GM12878 (cell line): ENCODE measurements around the gene SRBD1. TPM values are rescaled to one million over a fixed set of nuclear protein-coding genes. Genes with fewer than 3 reads are reported as not detected.
A peak's percentile ranks its signal among the peaks of the same experiment; 100 is the strongest.

Experiments
- ATAC-seq: fragments of 200-7000 bp; cut with Tn5 transposase; 3 replicates; pipeline ENCODE4 v1.9.1; 2020; ENCODE audit warnings: mild to moderate bottlenecking, moderate library complexity
- BruUV-seq: library from RNA; stranded (reverse); fragments of 400-500 nt; replicated peaks from 2 replicates; lab custom pipeline; 2021; lab: Mats Ljungman, UMichigan
- CTCF ChIA-PET: fragments of 300-600 bp; sonication (Branson Sonifier 250); formaldehyde crosslinking; extraction: SDS; loops from one replicate; lab custom pipeline; 2021; ENCODE audit warnings: inconsistent platforms; lab: Yijun Ruan, JAX
- POLR2A ChIA-PET: fragments of 350-600 bp; formaldehyde crosslinking; extraction: SDS; loops from one replicate; lab custom pipeline; 2021; ENCODE audit warnings: inconsistent platforms; lab: Charles Lee
- RAD21 ChIA-PET: fragments of 300-600 bp; sonication (Branson Sonifier 250); formaldehyde crosslinking; loops from one replicate; lab custom pipeline; 2023; ENCODE audit warnings: antibody characterized with exemption; ENCODE audit not compliant: unreplicated experiment; lab: Charles Lee
- SMC1A ChIA-PET: fragments of 300-600 bp; sonication (Branson Sonifier 250); formaldehyde crosslinking; loops from one replicate; lab custom pipeline; 2023; ENCODE audit not compliant: unreplicated experiment, uncharacterized antibody; lab: Charles Lee
- DNase-seq: peaks from one replicate; pipeline ENCODE4 v3.0.0-alpha.2; 2011; ENCODE audit warnings: low read depth, low spot score
- FAIRE-seq: peaks from 3 replicates; lab custom pipeline; 2011; peaks lifted over from hg19 to GRCh38; lab: Jason Lieb, UNC
- H2AFZ ChIP-seq: 2 replicates; pipeline ENCODE4 v1.6.0; 2011; ENCODE audit warnings: low read depth, low read length, control low read depth; ENCODE audit not compliant: control insufficient read depth
- H3K27ac ChIP-seq: 2 replicates; pipeline ENCODE4 v1.5.1; 2011; ENCODE audit warnings: control low read depth; ENCODE audit not compliant: control insufficient read depth, insufficient read depth
- H3K27me3 ChIP-seq, 2 experiments: replicated peaks in 1 of 2; 2 replicates each; pipeline versions ENCODE4 v1.6.0 to v1.6.1; 2011; ENCODE audit warnings: low read length in 1 of 2; ENCODE audit not compliant: control insufficient read depth in 2 of 2, insufficient read depth in 2 of 2
- H3K36me3 ChIP-seq, 2 experiments: 2 replicates each; pipeline ENCODE4 v1.5.1; 2011; ENCODE audit warnings: low read length in 1 of 2; ENCODE audit not compliant: control insufficient read depth in 2 of 2, insufficient read depth in 2 of 2
- H3K4me1 ChIP-seq: 2 replicates; pipeline ENCODE4 v1.6.1; 2011; ENCODE audit warnings: mild to moderate bottlenecking, low read length, moderate library complexity, mixed read lengths; ENCODE audit not compliant: control insufficient read depth, insufficient read depth
- H3K4me2 ChIP-seq: 2 replicates; pipeline ENCODE4 v1.6.0; 2011; ENCODE audit warnings: control low read depth; ENCODE audit not compliant: control insufficient read depth, insufficient read depth
- H3K4me3 ChIP-seq: fragments of 200-600 bp; sonication (generic); 2 replicates; pipeline ENCODE4 v1.5.1; 2016
- H3K79me2 ChIP-seq: 2 replicates; pipeline ENCODE4 v1.6.0; 2011; ENCODE audit warnings: low read length; ENCODE audit not compliant: control insufficient read depth, insufficient read depth
- H3K9ac ChIP-seq: 2 replicates; pipeline ENCODE4 v1.8.0; 2011; ENCODE audit warnings: low read length, control low read depth, mixed read lengths; ENCODE audit not compliant: control insufficient read depth, insufficient read depth
- H3K9me3 ChIP-seq: replicated peaks from 3 replicates; pipeline ENCODE4 v1.5.1; 2011; ENCODE audit warnings: mild to moderate bottlenecking, low read length; ENCODE audit not compliant: control insufficient read depth, insufficient read depth
- H4K20me1 ChIP-seq: 2 replicates; pipeline ENCODE4 v1.6.0; 2011; ENCODE audit not compliant: control insufficient read depth, insufficient read depth
- BCLAF1 ChIP-seq: fragments of 450-650 bp; IDR thresholded peaks from 2 replicates; pipeline ENCODE4 v1.6.1; 2017; ENCODE audit warnings: antibody characterized with exemption, mild to moderate bottlenecking, moderate library complexity
- E2F8 ChIP-seq: fragments of 450-650 bp; IDR thresholded peaks from 2 replicates; pipeline ENCODE4 v1.6.1; 2018; ENCODE audit warnings: mild to moderate bottlenecking, low read depth, moderate library complexity; ENCODE audit not compliant: partially characterized antibody
- EP300 ChIP-seq, 2 experiments: fragments of 150-350 bp in 1 of 2; IDR thresholded peaks; 2 replicates each; pipeline ENCODE4 v1.6.1; 2011 to 2012; ENCODE audit warnings: low read depth in 2 of 2, low read length in 2 of 2, borderline replicate concordance in 1 of 2, improper control_type of control experiment in 1 of 2, inconsistent platforms in 1 of 2; ENCODE audit not compliant: control insufficient read depth in 1 of 2
- JUND ChIP-seq: IDR thresholded peaks from 2 replicates; pipeline ENCODE4 v1.6.1; 2012; ENCODE audit warnings: low read depth, mild to moderate bottlenecking, low read length, improper control_type of control experiment, moderate library complexity
- NKRF ChIP-seq: fragments of 450-650 bp; conservative IDR thresholded peaks from 2 replicates; pipeline ENCODE4 v1.6.1; 2017; ENCODE audit warnings: mild to moderate bottlenecking, moderate library complexity
- USF2 ChIP-seq: IDR thresholded peaks from 2 replicates; pipeline ENCODE4 v1.6.1; 2011; ENCODE audit warnings: low read depth, low read length, improper control_type of control experiment, borderline replicate concordance
- YY1 ChIP-seq: IDR thresholded peaks from 2 replicates; pipeline ENCODE4 v1.6.1; 2011; ENCODE audit warnings: low read depth, mild to moderate bottlenecking, low read length
- ZNF592 ChIP-seq: fragments of 450-650 bp; IDR thresholded peaks from 2 replicates; pipeline ENCODE4 v1.6.1; 2017; ENCODE audit warnings: mild to moderate bottlenecking, moderate library complexity
- WGBS: methylation state at CpG from one replicate; pipeline ENCODE4 v1.1.6; 2016; ENCODE audit warnings: low lambda C conversion rate; ENCODE audit not compliant: insufficient replicate concordance, insufficient coverage; ENCODE audit errors: missing lambda C conversion rate; 5-methylcytosine and 5-hydroxymethylcytosine counted together
- in situ Hi-C: fragments of 300-500 bp; cut with MboI; formaldehyde crosslinking; loops from 9 replicates; pipeline ENCODE4 v1.14.3; 2018; ENCODE audit warnings: mixed read lengths
- intact Hi-C: fragments of 100-400 bp; cut with micrococcal nuclease; formaldehyde crosslinking; loops from one replicate; pipeline ENCODE4 v1.14.2; 2022; ENCODE audit not compliant: unreplicated experiment
- polyA plus RNA-seq, 11 experiments: library from polyadenylated mRNA; depleted of rRNA in 4 of 11; unstranded in 6 of 11; stranded (reverse) in 5 of 11; fragments of >200 nt; fragmentation: Nextera tagmentation in 4 of 11; fragmentation: Illumina TruSeq in 1 of 11; extraction: Ambion mirVana in 4 of 11; extraction: Trizol in 1 of 11; gene quantifications; 1 replicate in 1 of 11; 2 replicates in 10 of 11; pipeline versions ENCODE4 v1.2.1 to v1.2.3, GENCODE V29; 2011 to 2016; ENCODE audit warnings: inconsistent platforms in 2 of 11, missing spikeins in 2 of 11, low read depth in 1 of 11
- total RNA-seq, 4 experiments: library from RNA; depleted of rRNA in 3 of 4; stranded (reverse); fragments of >200 nt in 3 of 4; fragmentation: Illumina TruSeq in 1 of 4; extraction: Trizol in 1 of 4; gene quantifications; 2 replicates each; pipeline versions ENCODE4 v1.2.1 to v1.2.3, GENCODE V29; 2013 to 2021

Gene SRBD1
- total and polyA plus RNA-seq, 10 of the 15 experiments (the other 5 are each of a cell fraction or from before 2014, with no cell fraction given): 9.7 to 33.1 (median 20.1) TPM

- no peak for TF ChIP-seq E2F8
Observed at GRCh38 chr2:45540942-45541341, 70.1 kb downstream of the SRBD1 start (continued).

GRCh38 chr2:45533771-45534170 lies 77.3 kb downstream of the SRBD1 start:
- Histone ChIP-seq H3K9me3 (no peaks in the 10 kb centered on the region), H3K4me1 (no peaks in the 10 kb centered on the region), H3K79me2 (no peaks in the 10 kb centered on the region), H3K4me3 (no peak overlapping the region), H3K27ac (no peak overlapping the region), H3K9ac (no peak overlapping the region), H4K20me1 (no peaks in the 10 kb centered on the region), H3K27me3 (no peaks in the 10 kb centered on the region), H2AFZ (no peak overlapping the region), H3K36me3 (no peaks in the 10 kb centered on the region), H3K4me2 (no peak overlapping the region)
- RAD21 ChIA-PET: no interaction called here
- CTCF ChIA-PET: no interaction called here
- FAIRE-seq: peak; percentile 61
- POLR2A ChIA-PET: no interaction called here
- BruUV-seq: no TSS peak
- WGBS: 91% methylated on average over 1 of the region's 1 CpG
- SMC1A ChIA-PET: no interaction called here
- intact Hi-C loops (no loop called here), in situ Hi-C loops (no loop called here)
- no peak for DNase-seq
- ATAC-seq: no peak
- TF ChIP-seq USF2 (no peak), JUND (no peak), NKRF (no peak), YY1 (no peak), BCLAF1 (no peak), EP300 (IDR thresholded peaks at IDR 0.05; ENCODE audit: borderline replicate concordance in 1 of 2, control insufficient read depth in 1 of 2, low read depth in 2 of 2, low read length in 2 of 2) (no peak), ZNF592 (no peak)
